HS-5 (cell line): ENCODE results near the gene HCN3.
A peak's percentile ranks its signal among the peaks of the same experiment; 100 is the strongest.
"Not testable (repeated sequence)": the region's sequence is repeated elsewhere in the genome, so short reads cannot be mapped to it uniquely, and the experiment has no call there.

Experiments used
- DNase-seq: peaks from one replicate; pipeline ENCODE4 v3.0.0-alpha.2; 2012; ENCODE audit warnings: low read depth

Gene HCN3

GRCh38 chr1:155284476-155284875 is 7.2 kb downstream of the HCN3 start:
- no peak for DNase-seq

- no peak for DNase-seq
Measured at GRCh38 chr1:155285063-155285462, 7.8 kb downstream of the HCN3 start.

DNA sequence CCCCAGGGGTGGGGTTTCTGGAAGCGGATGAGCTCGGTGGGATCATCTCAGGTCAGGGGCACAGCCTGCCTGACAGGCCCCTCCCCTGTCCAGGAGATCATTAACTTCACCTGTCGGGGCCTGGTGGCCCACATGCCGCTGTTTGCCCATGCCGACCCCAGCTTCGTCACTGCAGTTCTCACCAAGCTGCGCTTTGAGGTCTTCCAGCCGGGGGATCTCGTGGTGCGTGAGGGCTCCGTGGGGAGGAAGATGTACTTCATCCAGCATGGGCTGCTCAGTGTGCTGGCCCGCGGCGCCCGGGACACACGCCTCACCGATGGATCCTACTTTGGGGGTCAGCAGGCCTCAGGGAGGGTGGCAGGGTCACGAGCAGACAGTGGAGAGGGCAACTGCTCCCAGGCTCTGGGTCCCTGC is 8.4 kb downstream of the HCN3 start:
- no peak for DNase-seq

DNA sequence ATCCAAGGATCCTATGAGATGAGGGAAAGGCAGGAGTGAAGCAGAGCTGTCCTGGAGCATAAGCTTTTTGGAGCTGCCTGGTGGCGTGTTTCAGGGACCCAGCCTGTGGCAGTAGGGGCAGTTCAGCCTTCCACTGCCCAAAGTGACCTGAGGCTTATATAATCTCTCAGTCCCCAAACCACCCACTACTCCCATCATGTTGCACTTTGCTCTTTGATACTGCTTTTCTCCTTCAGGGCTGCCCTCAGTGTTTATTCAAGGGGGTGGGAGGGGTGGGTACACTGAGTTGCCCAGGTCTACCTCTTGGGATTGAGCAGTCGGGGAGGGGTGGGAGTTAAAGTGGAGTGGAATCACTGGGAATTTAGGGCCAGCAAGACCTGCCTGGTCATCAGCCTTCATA is 9.3 kb downstream of the HCN3 start:
- no peak for DNase-seq

GRCh38 chr1:155287987-155288543 is 10.8 kb downstream of the HCN3 start:
- no peak for DNase-seq

GRCh38 chr1:155291006-155291405 is 13.7 kb downstream of the HCN3 start:
- not testable (repeated sequence) for DNase-seq

- DNase-seq: no peak
Measured at GRCh38 chr1:155293086-155293749, 16.0 kb downstream of the HCN3 start.

DNA sequence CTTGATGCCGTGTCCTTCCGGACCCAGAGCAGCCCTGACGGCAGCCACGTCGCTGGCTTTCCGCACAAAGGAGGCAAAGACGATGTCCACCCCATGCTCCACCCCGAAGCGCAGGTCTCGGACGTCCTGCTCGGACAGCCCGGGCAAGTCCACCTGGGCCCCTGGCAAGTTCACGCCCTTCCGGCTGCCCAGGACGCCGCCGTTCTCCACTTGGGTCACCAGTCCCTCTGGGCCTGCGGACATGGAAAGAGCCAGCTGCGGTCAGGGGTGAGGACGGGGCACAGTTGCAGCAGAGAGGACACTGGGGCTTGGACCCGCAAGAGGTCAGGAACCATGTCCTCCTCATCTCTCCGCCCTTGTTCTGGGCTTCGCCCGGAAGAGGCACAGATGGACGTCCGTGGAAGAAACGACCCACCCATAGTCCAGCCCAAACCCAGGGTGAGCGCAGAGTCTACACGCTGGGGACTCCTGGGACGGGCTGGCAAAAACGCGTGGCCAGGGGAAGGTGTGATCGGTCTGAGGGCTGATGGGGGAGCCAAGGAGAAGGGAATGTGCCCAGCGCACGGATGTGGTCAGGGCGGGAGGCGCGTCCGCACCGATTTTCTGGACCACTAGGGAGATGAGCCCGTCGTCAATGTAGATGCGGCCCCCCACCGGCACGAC is 17.4 kb downstream of the HCN3 start:
- no peak for DNase-seq

DNA sequence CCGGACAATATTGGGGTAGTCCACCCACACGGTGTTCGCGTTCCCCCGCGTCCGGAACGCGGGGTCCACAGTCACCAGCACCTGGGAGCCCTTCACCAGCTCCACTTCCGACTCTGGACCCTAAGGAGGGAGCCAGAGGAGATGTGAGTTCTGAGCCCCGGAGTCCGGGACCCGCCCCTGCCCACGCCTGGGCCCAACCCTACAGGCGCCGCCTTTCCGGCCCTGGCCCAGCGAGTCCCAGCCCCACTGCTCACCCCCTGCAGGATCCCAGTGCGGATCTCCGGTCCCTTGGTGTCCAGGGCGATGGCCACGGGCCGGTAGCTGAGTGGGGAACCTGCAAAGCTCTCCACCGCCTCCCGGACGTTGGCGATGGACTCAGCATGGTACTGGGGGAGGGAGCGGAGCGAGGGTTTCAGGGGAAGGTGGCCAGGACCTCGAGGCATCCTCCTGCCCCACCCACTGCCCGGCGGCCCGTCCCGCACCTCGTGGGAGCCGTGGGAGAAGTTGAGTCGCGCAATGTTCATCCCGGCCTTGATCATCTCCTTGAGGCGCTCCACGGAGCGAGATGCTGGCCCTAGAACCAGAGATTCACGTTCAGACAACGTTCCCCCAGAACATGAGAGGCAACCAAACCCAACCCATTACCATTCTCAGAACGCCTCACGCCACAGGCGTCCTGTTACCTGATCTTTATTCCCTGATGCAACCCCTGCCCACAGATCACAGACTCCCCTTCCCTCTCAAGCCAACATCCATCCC is 18.1 kb downstream of the HCN3 start:
- no peak for DNase-seq

GRCh38 chr1:155295942-155296267 is 18.6 kb downstream of the HCN3 start:
- no peak for DNase-seq

GRCh38 chr1:155296661-155297060 is 19.4 kb downstream of the HCN3 start:
- DNase-seq: no peak

DNA sequence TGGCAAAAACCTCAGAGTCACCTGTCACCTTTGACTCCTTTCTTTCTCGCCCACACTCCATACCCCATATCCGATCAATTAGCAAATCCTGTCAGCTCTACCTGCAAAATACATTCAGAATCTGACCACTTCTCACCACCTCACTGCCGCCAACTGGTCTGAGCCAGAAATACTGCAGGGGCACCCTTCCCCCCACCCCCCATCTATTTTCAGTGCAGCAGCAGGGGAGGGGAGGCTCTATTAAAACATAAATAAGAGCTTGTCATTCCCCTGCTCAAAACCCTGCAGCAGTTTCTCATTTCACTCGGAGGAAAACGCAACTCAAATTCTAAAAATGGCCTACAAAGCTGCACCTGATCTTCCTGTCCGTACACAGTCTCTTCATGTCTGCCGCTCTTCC is 20.1 kb downstream of the HCN3 start:
- no peak for DNase-seq

GRCh38 chr1:155300024-155300423 is 22.8 kb downstream of the HCN3 start:
- DNase-seq: no peak

DNA sequence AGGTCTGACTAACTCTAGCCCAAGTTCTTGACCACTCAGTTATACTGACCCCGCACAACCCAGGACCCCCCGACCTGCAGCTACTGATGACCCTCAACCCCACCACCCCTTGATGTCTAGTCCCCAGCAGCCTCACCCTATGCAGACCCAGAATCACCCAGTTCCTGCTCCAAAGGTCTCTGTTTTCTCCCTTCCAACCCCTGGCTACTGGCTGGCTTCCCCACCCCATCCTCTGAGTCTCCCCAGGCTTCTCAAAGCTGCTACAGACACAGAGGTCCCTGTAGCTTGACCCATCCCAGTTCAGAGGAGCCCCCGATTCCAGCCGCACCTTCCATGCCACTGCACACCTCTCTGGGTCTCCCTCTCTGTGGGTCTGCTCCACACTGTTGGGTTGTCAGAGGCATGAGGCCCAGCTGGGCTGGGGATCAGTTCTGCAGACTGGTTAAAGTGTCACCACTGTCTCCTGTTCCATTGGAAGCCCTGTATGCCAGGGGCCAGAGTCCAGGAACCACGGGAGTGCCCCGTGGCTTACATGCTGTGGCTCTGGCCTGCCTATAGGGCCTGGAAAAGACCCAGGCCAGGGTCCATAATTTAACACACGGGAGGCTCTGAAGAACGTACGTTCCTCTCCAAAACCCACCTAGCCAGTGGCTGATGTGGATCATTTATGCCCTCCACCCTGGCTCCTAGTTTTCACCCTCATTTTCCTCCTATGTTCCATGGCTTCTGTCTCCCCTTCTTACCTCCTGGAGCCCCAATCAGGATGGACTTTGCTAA is 23.5 kb downstream of the HCN3 start:
- DNase-seq: no peak

DNA sequence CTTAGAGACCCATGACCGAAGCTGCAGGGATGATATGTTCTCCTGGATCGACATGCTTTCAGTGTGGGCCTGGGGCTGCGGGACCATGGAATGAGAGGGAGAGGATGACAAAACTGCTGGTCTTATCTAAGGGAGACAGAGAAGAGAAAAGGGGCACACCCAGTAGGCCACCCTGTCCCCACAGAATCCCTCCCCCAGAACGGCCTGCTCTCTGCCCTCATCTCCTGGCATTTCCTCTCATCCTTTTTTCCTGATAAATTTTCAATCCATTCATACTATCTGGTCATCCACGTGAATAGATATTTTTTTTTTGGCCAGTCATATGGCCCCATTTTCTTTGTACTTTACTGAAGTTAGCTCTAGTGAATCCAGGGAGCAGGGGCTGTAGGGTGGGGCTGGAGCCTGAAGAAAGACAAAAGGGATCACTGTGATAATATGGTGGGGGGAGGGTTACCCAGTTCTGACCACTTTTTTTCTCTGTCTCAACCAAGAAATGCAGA is 24.1 kb downstream of the HCN3 start, which contains the start of gene PKLR:
TSS of gene PKLR (minus strand) at position 97 of the 500 bp plus-strand sequence. CDS start at position 54, 43 bp downstream.
- DNase-seq: no peak

DNA sequence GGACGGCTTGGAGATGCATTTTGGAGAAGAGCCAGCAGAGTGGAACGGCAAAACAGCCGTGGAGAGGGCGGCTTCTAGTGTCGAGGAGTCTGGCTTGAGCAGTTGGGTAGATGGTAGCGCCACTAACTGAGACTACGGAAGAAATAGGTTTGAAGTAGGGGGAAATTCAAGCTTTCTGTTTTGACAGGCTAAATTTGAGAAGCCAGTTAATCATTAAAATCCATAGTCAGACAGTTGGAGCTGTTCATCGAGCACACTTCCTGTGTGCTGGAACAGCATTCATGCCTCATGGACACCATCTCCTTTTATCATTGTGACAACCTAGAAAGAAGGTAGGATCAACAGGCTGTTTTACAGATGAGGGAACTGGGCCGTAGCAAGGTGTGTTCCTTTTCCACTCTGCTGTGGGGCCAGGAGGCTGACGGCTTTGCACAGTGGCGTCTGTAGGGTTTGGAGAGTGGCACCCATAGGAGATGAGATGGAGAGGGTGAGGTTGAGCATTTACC is 27.3 kb downstream of the HCN3 start:
- DNase-seq: no peak

DNA sequence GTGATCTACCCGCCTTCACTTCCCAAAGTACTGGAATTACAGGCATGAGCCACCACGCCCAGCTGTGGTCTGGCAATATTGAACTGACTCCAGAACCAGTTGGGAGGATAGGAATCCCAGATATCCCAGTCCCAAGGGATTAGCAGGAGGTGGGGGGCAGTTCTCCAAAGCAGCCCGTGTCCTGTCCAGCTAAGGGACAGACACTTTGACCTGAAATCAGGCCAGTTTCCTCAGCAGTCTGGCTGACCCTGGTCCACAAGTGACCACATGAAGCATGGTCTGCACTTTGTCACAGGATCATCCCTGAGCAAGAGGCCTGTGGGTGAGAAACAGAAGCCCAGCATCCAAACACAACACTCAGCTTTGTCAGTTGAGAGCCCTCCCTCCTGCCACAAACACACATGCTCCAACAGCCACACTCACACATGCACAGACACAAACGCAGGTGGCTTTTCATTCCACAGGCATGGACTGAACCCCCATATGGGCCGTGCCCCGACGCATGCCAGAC is 28.7 kb downstream of the HCN3 start:
- DNase-seq: no peak

DNA sequence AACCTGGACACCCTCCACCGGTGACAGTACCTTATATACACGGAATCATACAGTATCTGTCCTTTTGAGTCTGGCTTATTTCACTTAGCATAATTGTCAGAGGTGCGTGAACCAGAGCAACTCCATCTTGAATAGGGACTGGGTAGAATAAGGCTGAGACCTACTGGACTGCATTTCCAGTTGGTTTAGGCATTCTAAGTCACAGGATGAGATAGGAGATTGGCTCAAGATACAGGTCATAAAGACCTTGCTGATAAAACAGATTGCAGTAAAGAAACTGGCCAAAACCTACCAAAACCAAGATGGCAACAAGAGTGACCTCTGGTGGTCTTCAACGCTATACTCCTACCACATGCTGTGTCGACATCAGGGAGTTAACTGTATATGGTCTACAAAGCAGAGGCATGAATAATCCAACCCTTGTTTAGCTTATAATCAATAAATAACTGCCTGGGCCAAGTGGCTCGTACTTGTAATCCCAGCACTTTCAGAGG is 30.0 kb downstream of the HCN3 start:
- no peak for DNase-seq

- DNase-seq: peak; percentile 95
Measured at GRCh38 chr1:155308493-155309422, 31.5 kb downstream of the HCN3 start, which contains the start of gene FDPS. FDPS (plus strand) TSS chr1:155308866; CDS start chr1:155309790, 924 bp downstream.

DNA sequence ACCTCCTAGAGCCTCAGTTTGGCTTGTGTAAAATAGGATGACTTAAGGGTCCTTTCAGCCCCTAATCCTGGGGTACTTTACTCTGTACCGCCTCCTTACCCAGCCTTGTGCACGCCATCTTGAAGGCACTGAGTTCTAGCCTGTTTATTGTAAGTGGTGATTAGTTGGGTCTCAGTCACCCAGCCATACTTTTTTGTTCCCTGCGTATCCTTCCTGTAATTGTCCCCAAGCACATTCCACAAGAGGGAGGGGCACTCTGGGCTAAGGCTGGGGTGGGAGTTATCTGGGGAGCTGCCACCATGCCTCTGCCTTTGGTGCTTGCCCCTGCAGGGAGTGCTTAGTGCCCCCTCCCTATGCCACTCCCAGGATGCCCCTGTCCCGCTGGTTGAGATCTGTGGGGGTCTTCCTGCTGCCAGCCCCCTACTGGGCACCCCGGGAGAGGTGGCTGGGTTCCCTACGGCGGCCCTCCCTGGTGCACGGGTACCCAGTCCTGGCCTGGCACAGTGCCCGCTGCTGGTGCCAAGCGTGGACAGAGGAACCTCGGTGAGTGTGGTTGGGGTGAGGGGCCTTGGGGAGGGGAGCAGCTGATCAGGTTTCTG is 32.3 kb downstream of the HCN3 start:
- no peak for DNase-seq
